Mucosa of descending colon (tissue), 3 donors: ENCODE measurements around the gene PUDP. TPM values are rescaled to one million over a fixed set of nuclear protein-coding genes. Genes with fewer than 3 reads are reported as not detected.
A peak's percentile ranks its signal among the peaks of the same experiment; 100 is the strongest.

Experiments
- ATAC-seq: fragments of 200-7000 bp; cut with Tn5 transposase; one replicate; pipeline ENCODE4 v1.9.1; 2020; ENCODE audit warnings: mild to moderate bottlenecking, moderate library complexity
- DNase-seq, 3 donors: peaks; one replicate each; pipeline ENCODE4 v3.0.0-alpha.2; 2020
- H3K36me3 ChIP-seq: fragments of 200-600 bp; one replicate; pipeline ENCODE4 v1.8.0; 2021; ENCODE audit warnings: low read depth, mild to moderate bottlenecking
- H3K4me1 ChIP-seq: fragments of 200-600 bp; one replicate; pipeline ENCODE4 v1.8.0; 2021; ENCODE audit warnings: low read depth, mild to moderate bottlenecking
- H3K4me3 ChIP-seq: fragments of 200-600 bp; one replicate; pipeline ENCODE4 v1.8.0; 2021; ENCODE audit warnings: mild to moderate bottlenecking
- H3K9me3 ChIP-seq: fragments of 200-600 bp; one replicate; pipeline ENCODE4 v1.8.0; 2021; ENCODE audit warnings: mild to moderate bottlenecking
- intact Hi-C, 2 donors: fragments of 100-400 bp; cut with DNase I in 1 of 2; cut with micrococcal nuclease in 1 of 2; formaldehyde crosslinking; loops; one replicate each; pipeline versions ENCODE4 v1.11.0 to v1.11.1; 2022; cut with DNase I, micrococcal nuclease
- total RNA-seq, 3 donors: library from RNA; stranded (reverse); fragmentation: NEBNext Ultra II Directional in 2 of 3; extraction: Animal tissue kit (Norgen Biotek cat#: 25700) in 2 of 3; gene quantifications; one replicate each; pipeline versions ENCODE4 v1.2.1 to v1.2.4, GENCODE V29; 2021 to 2023
- TF ChIP-seq, protein P1 (sequence below): fragments of 200-600 bp; IDR thresholded peaks from one replicate; pipeline ENCODE4 v1.8.0; 2022; ENCODE audit warnings: antibody characterized with exemption, mild to moderate bottlenecking
- donor health status: DM: no; HTN: no; CAD: no; lungs with moderate emphysema.
- donor health status: DM: no; HTN: no; CAD: no.
- donor health status: DM: no; HTN: yes; CAD: no.

PUDP gene
- total RNA-seq, 3 donors from 2014 or later: 16.4 to 38.5 (median 32.3) TPM

DNA sequence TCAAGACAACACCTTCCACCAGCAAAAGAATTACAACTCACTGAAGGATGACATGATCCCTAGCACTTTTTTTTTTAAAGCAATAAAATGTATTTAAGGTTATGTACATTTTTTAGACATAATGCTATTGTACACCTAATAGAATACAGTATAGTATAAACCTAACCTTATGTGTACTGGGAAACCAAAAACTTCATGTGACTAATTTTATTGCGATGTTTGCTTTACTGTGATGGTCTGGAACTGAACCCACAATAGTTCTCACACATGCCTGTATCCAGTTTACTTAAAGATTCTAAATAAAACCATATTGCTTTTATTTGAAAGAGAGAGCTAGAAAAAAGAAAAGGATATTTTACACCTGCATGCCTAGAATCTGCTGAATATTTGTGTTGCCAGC is 4.9 kb downstream of the PUDP start:
- ATAC-seq (no peak), DNase-seq (no peak)
- intact Hi-C loops: no loop called here
- TF ChIP-seq, protein P1, sequence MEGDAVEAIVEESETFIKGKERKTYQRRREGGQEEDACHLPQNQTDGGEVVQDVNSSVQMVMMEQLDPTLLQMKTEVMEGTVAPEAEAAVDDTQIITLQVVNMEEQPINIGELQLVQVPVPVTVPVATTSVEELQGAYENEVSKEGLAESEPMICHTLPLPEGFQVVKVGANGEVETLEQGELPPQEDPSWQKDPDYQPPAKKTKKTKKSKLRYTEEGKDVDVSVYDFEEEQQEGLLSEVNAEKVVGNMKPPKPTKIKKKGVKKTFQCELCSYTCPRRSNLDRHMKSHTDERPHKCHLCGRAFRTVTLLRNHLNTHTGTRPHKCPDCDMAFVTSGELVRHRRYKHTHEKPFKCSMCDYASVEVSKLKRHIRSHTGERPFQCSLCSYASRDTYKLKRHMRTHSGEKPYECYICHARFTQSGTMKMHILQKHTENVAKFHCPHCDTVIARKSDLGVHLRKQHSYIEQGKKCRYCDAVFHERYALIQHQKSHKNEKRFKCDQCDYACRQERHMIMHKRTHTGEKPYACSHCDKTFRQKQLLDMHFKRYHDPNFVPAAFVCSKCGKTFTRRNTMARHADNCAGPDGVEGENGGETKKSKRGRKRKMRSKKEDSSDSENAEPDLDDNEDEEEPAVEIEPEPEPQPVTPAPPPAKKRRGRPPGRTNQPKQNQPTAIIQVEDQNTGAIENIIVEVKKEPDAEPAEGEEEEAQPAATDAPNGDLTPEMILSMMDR: no peak
- no peaks in the 10 kb centered on the region for H3K4me1 ChIP-seq
- no peaks in the 10 kb centered on the region for H3K36me3 ChIP-seq
- no peaks in the 10 kb centered on the region for H3K9me3 ChIP-seq
- no peak overlapping the region for H3K4me3 ChIP-seq

DNA sequence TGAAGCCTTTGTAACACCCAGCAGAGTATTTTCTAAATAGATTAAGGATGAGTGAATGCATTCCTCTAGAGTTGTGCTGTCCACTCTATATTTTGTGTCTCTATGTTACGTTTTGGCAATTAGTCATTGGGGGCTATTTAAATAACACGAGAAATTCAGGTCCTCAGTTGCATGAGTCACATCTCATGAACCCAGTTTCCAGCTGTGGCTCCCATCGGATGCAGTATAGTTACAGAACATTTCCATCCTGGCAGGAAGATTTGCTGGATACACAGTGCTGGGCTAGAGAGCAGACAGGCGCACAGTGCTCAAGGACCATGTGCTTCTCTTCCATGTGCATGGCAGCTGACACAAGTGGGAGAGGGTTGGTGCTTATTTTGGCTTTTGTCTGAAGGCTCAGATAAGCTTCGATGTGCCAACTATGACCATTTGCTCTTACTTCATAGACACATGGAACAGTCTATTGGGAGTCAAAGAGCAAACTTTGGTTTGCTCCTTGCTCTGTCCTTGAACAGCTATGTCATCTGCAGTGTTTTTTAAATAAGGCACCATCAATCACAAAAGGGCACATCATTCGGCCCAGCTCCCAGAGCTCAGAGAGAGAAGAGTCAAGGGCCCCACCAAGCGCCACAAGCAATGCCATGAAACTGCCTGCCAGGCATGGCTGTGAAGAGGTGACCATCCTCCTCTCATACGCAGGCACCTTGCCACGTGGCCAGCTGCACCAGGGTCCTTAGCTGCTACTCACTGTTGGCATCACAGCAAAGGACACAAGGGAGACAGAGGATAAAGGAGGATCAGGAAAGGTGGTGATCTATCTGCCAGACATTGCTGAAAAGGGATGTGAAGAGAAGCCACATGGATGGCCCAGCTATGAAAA is 8.5 kb downstream of the PUDP start:
- ATAC-seq: no peak
- H3K4me1 ChIP-seq: no peaks in the 10 kb centered on the region
- H3K4me3 ChIP-seq: no peak overlapping the region
- no peaks in the 10 kb centered on the region for H3K36me3 ChIP-seq
- TF ChIP-seq, protein P1: no peak
- intact Hi-C loops: no loop called here
- H3K9me3 ChIP-seq: no peaks in the 10 kb centered on the region
- DNase-seq: no peak

DNA sequence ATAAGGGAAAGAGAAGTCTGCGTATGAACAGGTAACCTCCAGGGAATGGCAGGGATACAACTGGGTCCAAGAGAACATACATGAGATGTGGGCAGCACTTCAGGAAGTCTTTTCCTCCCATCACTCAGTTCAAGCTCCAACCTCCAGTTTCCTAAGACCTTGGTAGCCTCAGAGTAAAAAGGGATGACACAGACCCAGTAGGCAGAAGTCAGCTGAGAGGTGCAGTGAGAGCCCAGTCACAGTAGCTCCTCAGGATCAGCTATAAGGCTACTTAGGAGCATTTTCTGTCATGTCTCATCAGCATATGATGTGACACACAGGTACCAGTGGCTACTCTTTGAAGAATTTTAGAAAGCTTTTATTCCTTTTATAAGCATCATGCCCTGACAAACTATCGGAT is 13.0 kb downstream of the PUDP start:
- no peaks in the 10 kb centered on the region for H3K36me3 ChIP-seq
- intact Hi-C loops: no loop called here
- no peak for DNase-seq

DNA sequence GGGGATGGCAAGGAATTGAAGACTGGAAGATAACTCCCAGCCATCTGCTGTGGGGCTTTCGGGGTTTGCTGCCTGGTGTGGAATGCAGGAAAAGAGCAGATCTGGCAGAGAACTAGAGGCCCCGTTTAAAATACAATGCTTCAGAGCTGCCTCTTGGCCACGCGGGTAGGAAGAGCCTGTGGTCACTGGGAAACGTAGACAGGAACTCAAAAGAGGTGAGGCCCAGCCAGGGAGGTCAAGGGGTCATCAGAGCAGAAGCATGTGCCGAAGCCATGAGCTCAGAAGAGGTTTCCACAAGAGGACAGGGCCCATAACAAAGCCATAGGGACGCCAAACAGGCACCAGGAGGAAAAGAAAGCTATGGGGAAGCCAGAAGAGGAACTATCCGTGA is 14.9 kb downstream of the PUDP start:
- peaks cover 3% of the 10 kb centered on the region for H3K4me1 ChIP-seq
- TF ChIP-seq, protein P1: no peak
- ATAC-seq: peak; percentile 1
- no peak for DNase-seq
- intact Hi-C loops: no loop called here
- H3K36me3 ChIP-seq: no peaks in the 10 kb centered on the region
- H3K4me3 ChIP-seq: no peak overlapping the region
- H3K9me3 ChIP-seq: no peaks in the 10 kb centered on the region

More for the DNA sequence above, 13.0 kb downstream of the PUDP start:
- H3K4me3 ChIP-seq: no peak overlapping the region
- H3K9me3 ChIP-seq: no peaks in the 10 kb centered on the region
- TF ChIP-seq, protein P1: no peak
- no peak for ATAC-seq
- peaks cover 3% of the 10 kb centered on the region for H3K4me1 ChIP-seq

DNA sequence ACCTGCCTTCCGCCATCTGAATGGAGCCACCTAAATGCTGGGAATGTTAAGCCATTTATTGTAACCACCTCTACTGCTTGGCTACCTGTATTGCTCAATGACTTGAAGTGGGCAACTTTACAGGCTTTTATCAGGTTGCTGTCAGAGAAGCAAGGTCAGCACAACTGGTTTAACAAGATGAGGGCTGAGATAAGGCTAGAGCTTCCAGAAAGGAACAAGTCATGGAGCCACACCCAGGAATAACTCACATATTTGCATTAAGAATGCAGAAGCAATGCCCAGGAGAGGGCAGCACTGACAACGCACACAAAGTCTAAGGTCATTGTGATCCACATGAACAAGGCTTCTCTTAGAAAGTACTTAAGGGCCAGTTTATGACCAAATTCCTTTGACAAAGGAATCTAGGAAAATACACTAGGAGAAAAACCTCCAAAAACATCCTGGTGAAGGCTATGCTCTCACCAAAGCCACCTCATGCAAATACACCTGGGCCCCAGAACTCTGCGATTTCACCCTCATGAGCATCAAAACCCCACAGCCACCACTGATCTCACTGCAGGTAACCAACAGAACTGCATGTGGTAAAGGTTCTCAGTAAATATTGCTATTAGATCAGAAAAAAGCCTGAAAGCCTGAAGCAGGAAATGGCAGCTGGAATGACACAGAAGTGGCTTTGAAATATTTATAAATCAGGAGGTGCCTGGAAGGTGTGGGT is 15.5 kb downstream of the PUDP start:
- Histone ChIP-seq H3K9me3 (no peaks in the 10 kb centered on the region), H3K4me1 (peaks cover 3% of the 10 kb centered on the region), H3K36me3 (no peaks in the 10 kb centered on the region), H3K4me3 (no peak overlapping the region)
- DNase-seq (peak; percentile 72 to 93 (median 76)), ATAC-seq (peak; percentile 97)
- intact Hi-C loops: no loop called here
- TF ChIP-seq, protein P1: no peak
